NCI-H1694 (cell line): ENCODE data around the gene SLC35E2B.

Source experiments
- DNase-seq: peaks from one replicate; lab custom pipeline; 2025; lab: John Stamatoyannopoulos, UW

The SLC35E2B gene

DNA sequence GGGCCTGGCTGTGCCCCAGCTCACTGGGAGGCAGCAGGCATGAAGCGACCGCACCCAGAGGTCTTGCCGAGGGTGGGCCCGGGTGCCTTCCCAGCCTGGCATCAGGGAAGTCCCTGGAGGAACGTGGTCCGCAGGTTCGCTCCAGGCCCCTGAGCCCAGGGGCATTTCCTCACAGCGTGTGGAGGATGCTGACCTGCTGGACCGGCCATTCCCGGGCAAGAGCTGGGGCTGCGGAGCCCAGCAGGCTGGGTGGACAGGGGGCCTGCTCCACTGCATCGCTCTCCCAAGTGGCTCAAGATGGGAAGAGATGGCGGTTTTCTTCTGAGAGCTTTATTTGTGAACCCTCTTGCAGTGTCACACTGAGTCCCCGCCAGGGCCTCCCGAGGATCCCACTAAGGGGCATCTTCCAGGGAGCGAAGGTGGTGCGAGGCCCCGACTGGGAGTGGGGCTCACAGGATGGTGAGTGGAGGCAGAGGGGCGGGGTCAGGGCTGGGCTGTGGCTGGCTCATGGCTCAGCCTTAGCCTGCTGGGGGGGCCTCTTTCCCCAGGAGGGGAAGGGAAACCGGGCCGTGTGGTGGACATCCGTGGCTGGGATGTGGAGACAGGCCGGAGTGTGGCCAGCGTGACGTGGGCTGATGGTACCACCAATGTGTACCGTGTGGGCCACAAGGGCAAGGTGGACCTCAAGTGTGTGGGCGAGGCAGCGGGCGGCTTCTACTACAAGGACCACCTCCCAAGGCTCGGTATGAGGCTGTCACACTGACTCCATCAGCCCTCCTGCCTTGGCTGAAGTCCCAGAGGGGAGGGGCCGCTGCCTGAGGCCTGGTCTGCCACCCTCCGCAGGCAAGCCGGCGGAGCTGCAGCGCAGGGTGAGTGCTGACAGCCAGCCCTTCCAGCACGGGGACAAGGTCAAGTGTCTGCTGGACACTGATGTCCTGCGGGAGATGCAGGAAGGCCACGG lies 67.9 kb downstream of the SLC35E2B start:
- DNase-seq = peak; percentile 58

DNA sequence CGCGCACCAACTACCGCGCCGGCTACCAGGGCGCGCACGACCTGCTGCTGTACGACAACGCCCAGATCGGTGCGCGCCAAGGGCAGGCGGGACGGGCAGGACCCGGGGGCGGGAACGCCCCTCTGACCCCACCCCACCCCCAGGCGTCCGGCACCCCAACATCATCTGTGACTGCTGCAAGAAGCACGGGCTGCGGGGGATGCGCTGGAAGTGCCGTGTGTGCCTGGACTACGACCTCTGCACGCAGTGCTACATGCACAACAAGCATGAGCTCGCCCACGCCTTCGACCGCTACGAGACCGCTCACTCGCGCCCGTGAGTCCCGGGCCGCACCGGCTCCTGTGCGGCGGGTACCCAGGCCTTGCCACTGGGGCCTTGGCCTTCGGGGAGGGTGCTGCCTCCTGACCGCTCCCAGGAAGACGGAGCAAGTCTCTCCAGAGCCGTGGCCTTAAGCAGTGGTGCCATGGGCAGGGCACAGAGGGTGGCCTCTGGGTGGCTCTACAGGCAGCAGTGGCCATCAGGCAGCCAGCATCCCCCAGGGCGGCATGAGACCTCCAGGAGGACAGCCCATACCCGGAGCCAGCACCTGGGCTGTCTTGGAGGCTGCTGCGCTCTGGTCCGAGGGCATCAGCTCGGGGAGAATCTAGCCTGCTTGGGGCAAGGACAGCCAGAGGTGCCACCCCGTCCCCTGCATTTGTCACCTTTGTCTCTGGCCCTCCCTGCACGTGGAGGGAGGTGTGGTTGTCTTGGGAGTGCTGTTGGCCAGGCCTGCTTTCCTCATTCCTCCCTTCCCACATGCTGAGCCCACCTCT lies 68.8 kb downstream of the SLC35E2B start:
- no peak for DNase-seq

DNA sequence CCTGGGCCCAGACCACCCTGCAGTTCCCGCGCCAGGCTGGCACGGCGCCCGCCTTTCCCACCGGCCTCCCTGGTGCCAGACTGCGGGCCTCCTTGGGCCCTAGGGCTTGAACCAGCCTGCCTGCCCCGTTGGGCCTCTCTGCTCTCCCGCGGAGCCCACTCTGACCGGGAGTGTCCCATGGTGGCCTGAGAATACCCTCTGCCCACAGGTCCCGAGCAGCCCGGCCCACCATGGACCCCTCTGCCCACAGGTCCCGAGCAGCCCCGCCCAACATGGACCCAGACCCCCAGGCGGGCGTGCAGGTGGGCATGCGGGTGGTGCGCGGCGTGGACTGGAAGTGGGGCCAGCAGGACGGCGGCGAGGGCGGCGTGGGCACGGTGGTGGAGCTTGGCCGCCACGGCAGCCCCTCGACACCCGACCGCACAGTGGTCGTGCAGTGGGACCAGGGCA lies 69.4 kb downstream of the SLC35E2B start:
- no peak for DNase-seq

DNA sequence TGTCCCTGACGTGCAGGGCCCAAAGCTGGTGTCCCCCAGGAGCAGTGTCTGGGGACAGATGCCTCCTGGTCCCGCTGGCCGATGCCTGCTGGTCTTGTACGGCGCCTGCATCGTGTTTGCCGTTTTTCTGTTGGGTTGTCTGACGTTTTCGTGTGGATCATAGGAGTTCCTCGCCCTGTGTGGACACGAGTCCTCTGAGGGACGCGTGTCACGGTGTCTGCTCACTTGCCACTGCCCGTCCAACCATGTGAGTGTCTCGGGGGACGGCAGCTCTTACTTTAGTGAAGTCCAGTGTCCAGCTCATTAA lies 69.9 kb downstream of the SLC35E2B start:
- DNase-seq = no peak

DNA sequence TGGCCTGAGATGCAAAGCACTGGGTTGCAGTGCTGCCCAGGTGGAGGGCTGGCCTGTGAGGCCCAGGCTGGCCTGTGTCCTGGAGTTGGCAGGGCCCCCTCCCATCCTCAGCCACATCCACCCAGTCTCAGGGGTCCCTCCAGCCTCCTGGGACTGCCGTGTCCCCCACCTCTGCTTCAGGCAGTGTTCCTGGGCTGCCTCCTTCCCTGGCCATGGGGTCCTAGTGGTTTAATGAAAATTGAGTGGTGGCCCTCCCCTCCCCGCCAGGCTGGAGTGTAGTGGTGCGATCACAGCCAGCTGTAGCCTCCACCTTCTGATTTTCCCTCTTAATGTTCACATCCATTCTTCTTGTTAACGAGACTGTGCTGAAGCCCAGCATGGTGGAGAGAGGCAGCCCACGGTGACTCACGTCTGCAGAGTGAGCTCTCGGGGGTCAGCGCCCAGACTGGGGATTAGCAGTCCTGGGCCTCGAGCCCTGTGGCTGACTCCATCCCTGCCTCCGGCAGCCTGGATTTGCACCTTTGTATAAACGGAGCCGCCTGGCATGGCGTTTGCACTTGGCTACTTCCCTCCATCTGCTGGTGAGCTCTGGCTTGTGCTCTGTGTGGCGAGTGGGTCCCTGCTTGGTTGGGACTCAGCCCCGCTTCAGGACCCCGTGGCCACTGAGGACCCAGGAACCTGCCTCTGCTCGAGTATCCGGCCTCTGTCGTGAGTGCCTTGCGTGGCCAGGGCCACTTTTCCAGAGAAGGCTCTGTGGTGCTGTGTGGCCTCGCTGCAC lies 70.4 kb downstream of the SLC35E2B start:
- DNase-seq = no peak

DNA sequence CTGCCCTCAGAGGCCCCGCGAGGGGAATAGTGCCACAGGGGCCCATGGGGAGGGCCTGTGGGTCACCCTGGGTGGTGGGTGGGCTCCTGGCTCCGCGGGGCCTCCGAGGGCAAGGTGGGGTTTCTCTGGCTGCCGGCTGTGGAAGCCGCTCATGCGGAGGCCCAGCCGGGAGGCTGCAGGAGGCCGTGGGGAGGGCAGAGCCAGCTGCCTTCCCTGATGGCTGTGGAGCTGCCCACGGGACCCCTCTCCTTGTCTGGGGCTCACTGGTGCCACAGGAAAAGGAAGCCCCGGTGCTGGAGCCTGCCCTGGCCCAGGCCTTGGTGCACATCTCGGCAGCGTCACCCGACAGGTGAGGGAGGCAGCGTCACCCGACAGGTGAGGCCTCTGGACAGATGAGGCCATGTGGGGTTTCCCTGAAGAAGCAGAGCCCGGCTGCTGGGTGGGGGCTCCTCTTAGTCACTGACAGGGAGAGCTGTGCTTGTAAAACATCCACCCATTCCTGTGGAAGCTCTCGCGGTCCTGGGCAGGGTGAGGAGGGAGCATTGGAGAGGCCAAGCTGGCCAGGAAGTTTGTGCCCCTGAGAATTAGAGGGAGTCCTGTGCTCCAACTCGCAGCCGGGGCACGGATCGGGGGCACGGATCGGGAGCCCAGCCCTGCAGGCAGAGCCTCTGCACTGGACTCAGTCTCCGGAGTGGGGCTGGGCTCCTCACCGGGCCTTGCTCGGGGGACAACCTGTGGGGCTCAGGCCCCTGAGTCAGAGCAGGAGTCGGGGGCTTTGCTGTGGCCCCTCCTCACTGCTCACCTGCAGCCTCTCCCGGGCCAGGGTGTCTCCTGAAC lies 71.2 kb downstream of the SLC35E2B start:
- no peak for DNase-seq

DNA sequence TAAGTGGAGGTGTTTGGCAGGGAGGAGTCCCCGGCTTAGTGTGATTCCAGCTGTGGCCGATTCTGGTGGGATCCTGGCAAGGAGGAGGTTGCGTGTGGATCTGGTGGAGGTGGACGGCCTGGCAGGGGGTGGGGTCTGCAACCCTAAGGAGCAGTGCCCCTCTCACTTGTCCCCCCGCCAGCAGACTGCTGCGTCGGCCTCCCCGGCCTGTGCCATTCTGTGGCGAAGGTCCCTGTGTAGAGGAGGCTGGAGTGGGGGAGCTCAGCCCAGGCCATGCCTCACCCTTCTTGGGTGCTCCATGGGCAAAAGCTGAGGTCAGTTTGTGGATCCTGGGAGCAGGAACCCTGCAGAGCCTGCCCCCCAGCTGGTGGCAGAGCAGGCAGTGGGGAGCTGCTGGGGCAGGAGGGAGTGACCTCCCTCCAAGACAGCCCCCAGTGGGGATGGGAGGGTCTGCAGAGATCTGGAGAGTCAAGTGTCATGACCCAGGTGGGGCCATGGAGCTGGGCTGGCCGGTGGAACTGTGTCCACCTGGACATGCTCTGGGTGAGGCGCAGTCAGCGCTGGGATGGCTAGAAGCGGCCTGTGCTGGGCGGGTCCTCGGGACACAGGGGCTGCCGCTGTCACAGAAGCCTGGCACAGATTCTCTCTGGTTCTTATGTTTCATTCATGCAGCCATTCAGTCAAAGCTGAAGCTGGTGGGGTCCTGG lies 72.0 kb downstream of the SLC35E2B start:
- no peak for DNase-seq

DNA sequence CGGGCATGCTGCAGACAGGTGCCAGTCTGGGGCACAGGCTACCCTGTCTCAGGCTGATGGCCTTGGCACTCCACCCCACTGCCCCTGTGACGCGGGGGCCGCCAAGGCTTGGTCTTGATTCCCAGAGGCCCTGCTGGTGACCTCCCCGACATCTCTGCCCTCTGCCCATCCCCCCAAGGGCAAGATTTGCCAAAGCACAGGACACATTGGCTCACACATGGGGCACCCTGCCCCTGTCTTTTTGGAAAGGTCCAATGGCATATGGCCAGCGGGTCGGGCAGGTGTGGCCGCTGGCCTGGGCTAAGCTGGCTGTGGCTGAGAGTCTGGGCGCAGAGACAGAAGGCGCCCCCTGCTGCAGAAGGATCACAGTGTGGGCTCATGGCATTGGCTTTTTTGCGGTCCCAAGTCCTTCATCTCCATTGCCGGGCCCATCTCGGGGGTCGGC lies 72.7 kb downstream of the SLC35E2B start:
- no peak for DNase-seq

DNA sequence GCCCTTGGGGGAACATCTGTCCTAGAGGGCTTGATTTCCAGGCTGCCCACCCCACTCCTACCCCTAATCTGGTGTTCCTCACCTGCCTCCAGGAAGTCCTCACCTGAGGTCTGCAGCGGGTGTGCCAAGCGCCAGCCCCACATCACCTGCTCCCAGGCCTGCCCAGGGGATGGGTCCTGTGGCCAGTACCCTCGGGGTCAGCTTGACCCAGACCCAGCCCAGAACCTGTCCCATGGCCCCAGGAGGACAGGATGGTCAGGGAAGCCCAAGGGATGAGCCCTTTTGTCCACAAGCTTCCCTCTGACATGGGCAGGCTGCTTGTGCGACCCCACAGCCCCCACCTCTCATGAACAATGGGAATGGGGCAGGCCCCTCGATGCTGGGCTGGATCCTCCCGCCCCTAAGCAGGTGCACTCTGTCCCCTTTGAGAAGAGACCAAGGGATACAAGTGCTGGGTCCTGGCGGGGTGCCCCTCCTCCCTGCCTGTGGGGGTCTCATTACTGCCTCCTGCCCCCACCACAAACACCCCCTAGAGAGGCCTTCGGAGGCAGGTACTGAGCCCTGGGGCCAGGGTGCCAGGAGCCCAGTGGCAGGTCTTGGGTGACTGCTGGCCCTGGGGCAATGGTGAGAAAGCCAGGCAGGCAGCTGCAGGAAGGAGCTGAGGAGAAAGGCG lies 74.1 kb downstream of the SLC35E2B start:
- no peak for DNase-seq

DNA sequence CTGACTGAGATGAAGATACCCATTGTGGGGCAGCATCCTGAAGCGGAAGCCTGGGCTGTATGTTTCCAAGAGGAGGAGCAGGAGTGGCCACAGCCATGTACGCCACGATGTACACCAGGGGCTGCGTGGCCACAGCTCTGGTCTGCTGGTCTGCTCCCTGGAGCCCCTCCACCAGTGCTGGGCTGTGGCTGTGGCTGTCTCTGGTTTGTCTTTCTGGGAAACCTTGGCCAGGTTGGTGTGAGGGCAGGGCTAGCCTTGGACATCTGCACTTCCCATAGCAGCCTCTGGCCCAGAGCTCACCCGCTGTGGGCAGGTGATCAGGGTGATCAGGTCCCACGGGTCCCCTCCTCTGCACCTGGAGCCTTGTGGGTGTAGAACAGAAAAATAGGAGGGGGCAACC lies 74.7 kb downstream of the SLC35E2B start:
- no peak for DNase-seq

DNA sequence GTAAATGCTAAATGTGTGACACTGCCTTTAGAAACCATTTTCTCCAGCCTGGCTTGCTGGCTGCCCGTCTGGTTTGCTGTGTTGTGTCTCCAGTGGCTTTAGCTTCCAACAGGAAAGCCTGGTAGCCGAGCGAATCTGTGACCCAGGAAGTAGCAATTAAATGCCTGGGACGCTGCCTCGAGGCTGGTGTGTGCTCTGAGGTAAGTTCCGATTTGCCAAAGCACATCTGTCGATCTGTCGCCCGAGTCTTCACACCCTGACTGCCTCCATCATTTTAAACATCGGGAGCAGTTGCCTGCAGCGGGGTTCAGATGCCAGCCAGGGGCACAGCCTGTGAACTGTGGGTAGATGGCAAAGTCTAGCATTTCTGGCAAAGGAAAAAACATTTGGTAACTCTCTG lies 75.1 kb downstream of the SLC35E2B start:
- no peak for DNase-seq

DNA sequence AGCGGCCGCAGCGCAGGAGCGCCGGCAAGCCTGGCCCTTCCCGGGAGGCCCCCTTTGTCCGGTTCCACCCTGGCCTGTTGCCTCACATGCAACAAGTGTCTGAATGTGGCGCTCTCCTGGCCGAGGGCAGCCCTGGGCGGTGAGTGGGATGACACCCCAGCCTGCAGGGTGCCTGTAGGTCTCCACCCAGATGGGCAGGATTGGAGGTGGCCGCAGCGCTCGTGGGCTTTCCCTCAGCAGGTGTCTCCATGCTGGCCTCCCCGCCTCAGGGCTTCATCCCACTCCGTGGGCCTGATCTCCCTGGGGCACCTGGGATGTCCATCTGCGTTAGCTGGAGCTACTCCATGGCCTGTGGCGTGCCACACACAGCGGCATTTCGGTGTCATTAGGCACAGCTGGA lies 75.8 kb downstream of the SLC35E2B start:
- DNase-seq = no peak

DNA sequence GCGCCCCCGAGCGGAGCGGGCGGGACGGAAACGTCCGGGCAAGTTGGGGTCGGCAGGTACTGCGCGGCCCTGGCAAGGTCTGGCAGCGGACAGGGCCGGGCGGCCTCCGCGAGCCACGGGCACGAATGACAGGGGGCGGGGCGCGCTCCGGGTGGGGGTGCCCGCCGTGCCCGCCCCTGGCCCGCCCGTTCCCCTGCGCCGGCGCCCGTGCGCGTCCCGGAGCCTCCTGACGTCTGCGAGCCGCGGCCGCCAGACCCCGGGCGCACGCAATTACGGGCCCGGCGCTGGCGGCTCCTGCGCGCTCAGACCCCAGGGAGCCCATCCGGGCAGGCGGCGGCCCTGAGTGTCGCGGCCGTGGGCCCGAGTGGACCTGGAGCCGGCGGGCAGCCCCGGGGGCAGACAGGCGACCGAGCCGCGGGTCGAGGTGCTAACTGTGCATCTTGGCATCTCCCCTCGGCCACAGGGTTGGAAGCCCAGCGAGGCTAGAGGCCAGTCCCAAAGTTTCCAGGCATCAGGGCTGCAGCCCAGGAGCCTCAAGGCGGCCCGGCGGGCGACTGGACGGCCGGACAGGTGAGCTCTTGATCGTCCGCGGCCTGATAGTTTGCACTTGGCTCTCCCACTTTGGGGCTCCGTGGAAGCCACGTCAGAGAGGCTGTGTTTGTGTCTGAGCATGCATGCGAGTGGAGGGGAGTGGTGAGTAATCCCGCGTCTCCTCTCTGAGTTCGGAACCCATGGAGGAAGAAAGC lies 76.4 kb downstream of the SLC35E2B start:
- no peak for DNase-seq

DNA sequence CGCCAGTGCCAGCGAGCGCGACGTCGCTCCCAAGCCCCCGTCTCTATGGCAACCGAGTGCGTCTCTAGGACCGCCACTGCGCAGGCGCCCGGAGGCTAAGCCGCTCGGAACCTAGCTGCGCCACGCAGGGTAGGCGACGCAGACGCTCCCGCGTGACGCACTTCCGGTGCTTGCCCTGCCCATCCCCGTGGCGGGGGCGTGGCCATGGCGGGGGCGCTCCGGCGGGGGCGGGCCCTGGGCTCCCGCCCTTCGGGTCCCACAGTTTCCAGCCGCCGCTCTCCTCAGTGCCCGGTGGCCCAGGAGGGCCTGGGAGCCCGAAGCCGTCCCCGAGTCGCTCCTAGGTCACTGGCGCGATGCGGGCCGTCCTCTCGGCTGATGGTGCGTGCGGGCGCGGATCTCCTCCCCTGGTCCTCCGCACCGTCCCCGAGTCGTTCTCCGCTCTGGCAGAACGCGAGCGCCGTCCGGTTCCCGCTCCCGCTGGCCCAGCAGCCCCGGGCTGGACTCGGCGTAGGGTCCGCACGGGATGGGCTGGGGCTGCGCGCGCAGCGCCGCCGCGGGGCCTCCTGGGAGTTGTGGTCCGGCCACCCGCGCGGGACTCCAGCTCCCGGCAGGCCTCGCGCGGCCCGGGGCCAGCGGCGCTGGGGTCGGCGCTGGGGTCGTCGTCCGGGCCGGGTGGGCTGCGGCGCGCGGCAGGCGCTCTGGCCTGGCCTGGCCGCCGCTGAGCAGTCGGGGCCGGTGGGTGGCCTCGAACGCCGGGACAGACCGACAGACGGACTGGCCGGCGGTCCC lies 77.1 kb downstream of the SLC35E2B start, which contains the start of gene MIB2:
TSS of gene MIB2 (plus strand) at position 245 of the 789 bp plus-strand sequence. CDS start 7,953 bp downstream, outside the sequence.
- peak; percentile 97 for DNase-seq

DNA sequence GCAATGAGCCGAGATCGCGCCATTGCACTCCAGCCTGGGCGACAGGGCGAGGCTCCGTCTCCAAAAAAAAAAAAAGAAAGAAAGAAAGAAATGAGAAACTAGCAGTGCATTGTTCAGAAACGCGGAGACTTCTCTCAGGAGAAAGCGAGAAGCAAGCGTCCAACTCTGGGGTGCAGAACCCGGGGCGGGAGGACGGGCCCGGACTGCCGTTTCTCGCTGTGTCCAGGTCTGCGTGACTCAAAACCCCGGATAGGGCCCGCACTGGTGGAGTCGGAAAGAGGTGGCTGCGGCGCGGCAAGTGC lies 77.7 kb downstream of the SLC35E2B start:
- DNase-seq = no peak

DNA sequence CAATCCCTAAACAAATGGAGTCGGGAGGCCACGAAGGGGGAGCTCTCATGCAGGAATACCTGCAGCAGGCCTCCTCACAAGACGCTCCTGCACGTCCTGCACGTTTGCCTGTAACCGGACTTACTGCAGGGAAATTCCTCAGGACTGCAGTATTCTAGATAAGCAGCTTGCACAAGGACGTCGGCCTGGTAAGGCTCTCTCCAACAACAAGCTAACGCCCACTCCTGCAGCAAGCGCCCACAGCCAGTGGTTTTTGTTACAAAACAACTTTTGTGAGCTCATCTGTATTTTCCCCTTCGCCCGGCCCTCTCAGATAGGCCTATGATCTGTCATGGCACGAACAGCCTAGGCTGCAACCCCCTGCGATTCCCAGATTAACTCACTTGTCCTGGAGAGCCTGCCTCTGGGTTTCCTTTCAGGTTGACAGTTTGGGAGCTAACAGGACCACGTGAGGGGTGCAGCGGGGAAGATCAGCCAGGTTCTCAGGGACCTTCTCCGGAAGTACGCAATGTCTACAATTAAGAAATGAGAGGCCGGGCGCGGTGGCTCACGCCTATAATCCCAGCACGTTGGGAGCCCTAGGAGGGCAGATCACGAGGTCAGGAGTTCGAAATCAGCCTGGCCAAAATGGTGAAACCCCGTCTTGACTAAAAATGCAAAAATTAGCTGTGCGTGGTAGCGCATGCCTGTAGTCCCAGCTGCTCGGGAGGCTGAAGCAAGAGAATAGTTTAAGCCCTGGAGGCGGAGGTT lies 78.2 kb downstream of the SLC35E2B start:
- DNase-seq = no peak

DNA sequence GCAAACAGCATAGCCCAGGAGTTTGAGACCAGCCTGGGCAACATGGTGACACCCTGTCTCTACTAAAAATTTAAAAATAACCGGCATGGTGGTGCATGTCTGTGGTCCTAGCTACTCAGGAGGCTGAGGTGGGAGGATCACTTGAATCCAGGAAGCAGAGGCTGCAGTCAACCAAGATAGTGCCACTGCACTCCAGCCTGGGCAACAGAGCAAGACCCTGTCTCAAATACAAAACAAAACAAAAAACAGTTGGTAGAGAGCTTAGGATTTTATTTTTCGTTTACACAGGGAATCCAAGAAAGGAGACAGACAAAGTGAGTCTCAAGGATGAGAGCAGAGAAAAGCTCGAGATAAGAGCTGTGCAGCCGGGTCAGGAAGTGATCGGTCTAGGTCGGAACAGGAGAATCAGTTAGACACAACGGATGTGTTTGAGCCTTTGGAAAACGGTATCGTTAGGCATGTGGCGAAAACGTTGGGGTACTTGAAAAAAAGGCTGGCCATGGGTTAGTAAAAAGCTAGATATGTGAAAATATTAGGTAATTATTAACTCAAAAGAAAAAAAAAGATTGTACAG lies 79.0 kb downstream of the SLC35E2B start:
- DNase-seq = no peak

DNA sequence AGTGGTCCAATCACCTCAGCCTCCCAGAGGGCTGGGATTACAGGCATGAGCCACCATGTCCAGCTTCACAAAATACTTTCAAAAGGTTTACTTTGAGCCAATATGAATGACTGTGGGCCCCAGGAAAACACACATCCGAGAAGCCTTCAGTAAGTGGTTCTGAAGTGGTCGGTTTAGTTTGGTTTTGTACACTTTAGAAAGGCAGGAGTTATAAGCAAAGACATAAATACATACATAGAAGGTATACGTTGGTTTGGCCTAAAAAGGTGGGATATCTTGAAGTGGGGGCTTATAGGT lies 80.5 kb downstream of the SLC35E2B start:
- DNase-seq = no peak
